Posterior vena cava (tissue), 2 donors: Measurements from ENCODE around the gene SOAT2. TPM values are rescaled to one million over a fixed set of nuclear protein-coding genes. Genes with fewer than 3 reads are reported as not detected.
"Not testable (repeated sequence)": the region's sequence is repeated elsewhere in the genome, so short reads cannot be mapped to it uniquely, and the experiment has no call there.

ENCODE experiments used
- DNase-seq: peaks from one replicate; pipeline ENCODE4 v3.0.0-alpha.2; 2020; ENCODE audit warnings: low spot score
- intact Hi-C, 2 donors: fragments of 100-400 bp; cut with DNase I; formaldehyde crosslinking; loops; one replicate each; pipeline versions ENCODE4 v1.14.1 to v1.14.2; 2022 to 2023
- total RNA-seq, 2 donors: library from RNA; stranded (reverse); fragmentation: NEBNext Ultra II Directional; extraction: Animal tissue kit (Norgen Biotek cat#: 25700); gene quantifications; one replicate each; pipeline ENCODE4 v1.2.1, GENCODE V29; 2021
- donor health status: DM: yes; HTN: yes; CAD: no.
- donor health status: DM: yes; HTN: yes; CAD: no.

SOAT2 gene
- total RNA-seq, 2 donors from 2014 or later = 0.32 to 0.90 TPM

- intact Hi-C loops = no loop called here
- no peak for DNase-seq
Measured at GRCh38 chr12:53098354-53098981, 4.8 kb upstream of the SOAT2 start.

- peak; percentile 98 for DNase-seq
- intact Hi-C loops = no loop called here
Measured at GRCh38 chr12:53099071-53099882, 4.0 kb upstream of the SOAT2 start.

DNA sequence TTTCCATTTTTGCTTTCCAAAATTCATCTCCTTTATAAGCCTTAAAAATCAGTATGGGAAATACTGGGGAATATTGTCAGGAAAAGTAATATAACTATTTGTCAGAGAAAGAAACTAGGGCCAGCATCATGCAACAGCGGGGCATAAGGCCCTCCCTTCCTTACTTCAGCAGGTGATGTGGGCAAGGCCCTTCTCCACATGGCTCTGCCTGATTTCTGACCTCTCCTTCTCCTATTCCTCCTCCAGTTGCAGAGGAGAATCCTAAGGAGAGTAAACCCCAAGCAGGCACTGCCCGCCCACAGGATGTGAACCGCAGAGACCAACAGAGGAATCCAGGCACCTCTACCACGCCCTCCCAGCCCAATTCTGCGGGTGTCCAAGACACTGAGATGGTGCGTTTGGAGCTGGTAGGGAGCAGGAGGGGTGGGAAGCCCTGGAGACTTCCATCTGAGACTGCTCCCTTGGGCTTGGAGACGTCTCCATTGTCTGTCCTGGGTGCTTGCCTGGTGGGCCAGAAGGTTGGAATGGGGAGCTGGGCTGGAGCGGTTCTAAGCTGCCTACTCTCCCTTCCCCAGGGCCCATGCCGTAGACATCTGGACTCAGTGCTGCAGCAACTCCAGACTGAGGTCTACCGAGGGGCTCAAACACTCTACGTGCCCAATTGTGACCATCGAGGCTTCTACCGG lies 2.7 kb upstream of the SOAT2 start:
- DNase-seq = no peak
- intact Hi-C loops = loop anchor here (5.0 kb wide), 1 partner anchor 33 kb away; no protein-coding TSS in a partner anchor

GRCh38 chr12:53101266-53101665 lies 2.0 kb upstream of the SOAT2 start:
- intact Hi-C loops = loop anchor here (5.0 kb wide), 1 partner anchor 34 kb away; no protein-coding TSS in a partner anchor
- DNase-seq = no peak

- no peak for DNase-seq
- intact Hi-C loops = loop anchor here (5.0 kb wide), 1 partner anchor 35 kb away; no protein-coding TSS in a partner anchor
Measured at GRCh38 chr12:53101931-53102781, 1.1 kb upstream of the SOAT2 start.

- no peak for DNase-seq
- intact Hi-C loops = loop anchor here (5.0 kb wide), 1 partner anchor 37 kb away; no protein-coding TSS in a partner anchor
Measured at GRCh38 chr12:53103860-53104305, 597 bp downstream of the SOAT2 start.

DNA sequence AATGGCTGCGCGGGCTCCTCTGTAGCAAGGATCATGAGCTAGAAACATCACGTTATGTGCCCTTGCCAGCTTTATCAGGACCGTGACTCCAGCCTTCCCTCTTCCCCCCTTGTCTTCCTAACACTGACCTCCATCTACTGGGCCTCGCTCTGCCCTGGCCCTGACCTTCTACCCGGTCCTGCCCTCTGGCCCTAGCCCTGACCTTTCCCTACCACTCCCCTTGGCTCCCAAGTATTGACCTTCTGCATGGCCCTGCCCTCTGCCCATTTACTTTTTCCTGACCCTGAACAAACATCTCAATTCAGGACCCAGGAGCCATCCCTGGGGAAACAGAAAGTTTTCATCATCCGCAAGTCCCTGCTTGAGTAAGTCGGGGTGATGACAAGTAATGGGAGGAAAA lies 2.0 kb downstream of the SOAT2 start:
- no peak for DNase-seq
- intact Hi-C loops = no loop called here

DNA sequence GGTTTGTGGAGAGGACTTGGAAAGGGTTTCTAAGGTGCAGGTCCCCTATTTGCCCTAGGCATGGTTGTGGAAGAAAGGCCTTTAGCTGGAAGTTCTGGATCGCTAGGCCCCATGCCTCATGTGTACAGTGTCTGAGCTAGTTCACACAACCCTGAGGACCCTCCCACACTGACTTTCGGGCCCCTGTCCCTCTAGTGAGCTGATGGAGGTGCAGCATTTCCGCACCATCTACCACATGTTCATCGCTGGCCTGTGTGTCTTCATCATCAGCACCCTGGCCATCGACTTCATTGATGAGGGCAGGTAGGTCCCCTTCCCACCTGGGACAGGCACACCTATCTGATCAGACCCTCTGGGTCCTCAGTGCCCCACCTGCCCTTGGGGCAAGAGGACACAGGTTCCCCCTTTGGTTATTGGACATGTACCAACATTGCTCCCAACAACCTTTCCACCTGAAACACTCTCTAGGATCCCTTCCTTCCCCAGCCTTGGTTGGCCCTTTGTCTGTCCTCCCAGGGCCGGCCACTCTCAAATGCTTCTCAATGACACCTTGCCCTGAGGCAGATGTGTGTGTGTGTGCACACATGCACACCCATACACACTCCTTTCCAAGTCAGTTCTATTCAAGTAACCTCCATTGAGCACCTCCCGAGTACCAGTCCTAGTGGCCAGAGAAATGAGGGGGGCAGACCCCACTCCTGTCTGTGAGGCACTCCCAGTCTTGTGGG lies 2.6 kb downstream of the SOAT2 start:
- DNase-seq = no peak
- intact Hi-C loops = no loop called here

DNA sequence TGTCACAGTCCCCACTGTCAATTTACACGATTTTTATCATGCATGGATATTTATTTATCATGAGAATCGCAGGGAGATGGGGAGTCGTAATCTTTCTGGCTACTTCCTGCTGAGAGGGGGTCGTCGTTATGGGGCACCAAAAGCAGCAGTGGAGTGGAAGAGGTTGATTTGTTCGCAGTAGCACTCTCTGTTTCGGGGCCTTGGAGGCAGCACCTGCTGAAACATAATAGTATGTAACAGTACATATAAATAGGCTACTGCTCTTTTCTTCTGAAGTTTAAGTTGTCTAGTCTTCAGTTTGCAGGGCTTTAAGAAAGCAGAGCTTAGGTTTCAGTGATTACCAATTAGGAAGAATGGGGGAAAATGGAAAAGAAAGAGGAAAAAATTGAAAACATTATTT lies 3.8 kb downstream of the SOAT2 start:
- intact Hi-C loops = no loop called here
- no peak for DNase-seq

DNA sequence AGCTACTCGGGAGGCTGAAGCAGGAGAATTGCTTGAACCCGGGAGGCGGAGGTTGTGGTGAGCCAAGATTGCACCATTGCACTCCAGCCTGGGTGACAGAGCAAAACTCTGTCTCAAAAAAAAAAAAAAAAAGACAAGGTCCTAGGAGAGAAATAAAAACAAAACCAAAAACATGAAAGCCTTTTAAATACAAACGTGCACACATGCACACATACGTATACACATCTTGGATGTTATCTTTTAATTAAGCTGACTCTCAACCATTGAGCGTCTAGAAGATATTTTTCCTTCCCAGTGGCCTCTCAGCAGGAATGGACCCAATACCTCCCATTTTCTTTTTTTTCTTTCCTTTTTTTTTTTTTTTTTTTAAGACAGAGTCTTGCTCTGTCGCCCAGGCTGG lies 9.1 kb downstream of the SOAT2 start:
- DNase-seq, intact Hi-C loops: not testable (repeated sequence)

- intact Hi-C loops = no loop called here
- no peak for DNase-seq
Measured at GRCh38 chr12:53113136-53113705, 9.9 kb downstream of the SOAT2 start.

DNA sequence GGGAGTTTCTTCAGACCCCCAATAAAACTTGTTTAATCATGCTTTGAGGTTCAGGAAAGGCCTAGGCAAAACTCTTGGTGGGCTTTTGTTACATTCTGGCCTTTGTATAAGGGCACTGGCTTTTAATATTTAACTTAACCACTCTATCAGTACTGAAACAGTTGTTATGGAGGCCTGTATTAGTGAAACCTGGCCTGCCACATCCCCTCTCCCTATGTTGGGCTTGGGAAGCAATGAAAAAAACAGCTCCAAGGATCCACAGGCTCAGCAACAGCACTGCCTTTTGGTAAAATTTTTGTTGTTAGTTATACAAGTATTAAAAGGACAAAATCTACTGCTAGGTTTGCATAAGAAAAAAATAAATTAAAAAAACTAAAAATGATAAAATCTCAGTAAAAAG lies 10.7 kb downstream of the SOAT2 start:
- intact Hi-C loops = no loop called here
- no peak for DNase-seq

DNA sequence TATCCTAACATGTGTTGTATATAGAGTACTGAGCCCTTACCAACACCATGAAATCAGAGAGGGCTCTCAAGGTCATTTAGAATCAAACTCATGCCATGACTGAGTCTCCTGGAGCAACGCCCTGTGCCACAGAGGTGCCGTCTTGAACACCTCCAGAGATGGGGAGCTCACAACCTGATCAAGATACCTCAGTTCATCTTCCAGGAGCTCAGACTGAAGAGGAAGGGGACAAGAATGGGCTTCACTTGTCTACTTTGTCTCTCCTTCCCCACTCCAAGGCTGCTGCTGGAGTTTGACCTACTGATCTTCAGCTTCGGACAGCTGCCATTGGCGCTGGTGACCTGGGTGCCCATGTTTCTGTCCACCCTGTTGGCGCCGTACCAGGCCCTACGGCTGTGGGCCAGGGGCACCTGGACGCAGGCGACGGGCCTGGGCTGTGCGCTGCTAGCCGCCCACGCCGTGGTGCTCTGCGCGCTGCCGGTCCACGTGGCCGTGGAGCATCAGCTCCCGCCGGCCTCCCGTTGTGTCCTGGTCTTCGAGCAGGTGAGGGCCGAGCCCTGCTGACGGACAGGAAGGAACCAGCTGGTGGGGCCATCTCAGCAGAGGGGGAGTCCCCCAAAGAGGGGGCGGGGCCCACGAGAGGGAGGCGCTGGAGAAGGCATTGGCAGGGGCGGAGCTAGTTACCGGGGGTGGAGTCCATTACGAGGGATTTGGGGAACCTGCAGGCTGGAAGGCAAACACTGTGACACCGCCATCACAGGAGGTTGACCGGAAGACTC lies 12.0 kb downstream of the SOAT2 start:
- intact Hi-C loops = no loop called here
- DNase-seq = no peak

- intact Hi-C loops = no loop called here
Measured at GRCh38 chr12:53115891-53116648, 12.8 kb downstream of the SOAT2 start.

DNA sequence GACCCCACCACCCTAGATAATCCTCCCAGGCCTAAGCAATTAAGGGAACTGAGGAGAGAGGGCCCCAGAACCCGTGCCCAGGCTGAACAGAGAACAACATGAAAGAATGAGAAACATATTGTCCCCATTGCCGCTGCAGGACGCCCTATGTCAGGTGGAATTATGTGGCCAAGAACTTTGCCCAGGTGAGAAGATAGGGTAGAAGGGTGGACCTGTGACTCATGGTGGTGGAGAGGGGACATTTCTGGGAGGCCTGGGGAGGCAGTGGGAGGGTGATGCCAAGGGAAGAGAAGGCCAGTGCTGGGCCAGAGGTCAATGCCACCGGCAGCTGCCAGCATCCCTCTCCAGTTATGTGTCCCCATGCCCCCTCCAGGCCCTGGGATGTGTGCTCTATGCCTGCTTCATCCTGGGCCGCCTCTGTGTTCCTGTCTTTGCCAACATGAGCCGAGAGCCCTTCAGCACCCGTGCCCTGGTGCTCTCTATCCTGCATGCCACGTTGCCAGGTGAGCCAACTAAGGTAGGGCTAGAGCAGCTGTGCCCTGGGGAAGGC lies 15.5 kb downstream of the SOAT2 start:
- DNase-seq = no peak
- intact Hi-C loops = no loop called here

More at GRCh38 chr12:53115891-53116648, 12.8 kb downstream of the SOAT2 start:
- no peak for DNase-seq
